NCI-H69 (cell line): ENCODE results near the gene MARCHF7.
A peak's percentile ranks its signal among the peaks of the same experiment; 100 is the strongest.
"Not testable (repeated sequence)": the region's sequence is repeated elsewhere in the genome, so short reads cannot be mapped to it uniquely, and the experiment has no call there.

Experiments
- DNase-seq: peaks from one replicate; lab custom pipeline; 2025; lab: John Stamatoyannopoulos, UW

Gene MARCHF7

DNA sequence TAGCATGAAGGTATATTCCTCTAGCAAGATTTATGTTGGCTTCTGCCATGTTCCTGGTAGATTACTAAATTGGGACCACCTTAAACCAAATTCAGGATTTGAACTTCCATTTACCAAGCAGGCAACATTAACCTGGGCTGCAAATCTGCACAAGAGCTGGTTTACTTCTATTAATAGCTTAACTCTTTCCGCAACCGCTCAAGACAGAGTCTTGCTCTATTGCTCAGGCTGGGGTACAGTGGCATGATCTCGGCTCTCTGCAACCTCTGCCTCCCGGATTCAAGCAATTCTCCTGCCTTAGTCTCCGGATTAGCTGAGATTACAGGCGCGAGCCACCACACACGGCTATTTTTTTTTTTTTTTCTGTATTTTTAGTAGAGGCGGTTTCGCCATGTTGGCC lies 8.4 kb downstream of the MARCHF7 start:
- no peak for DNase-seq

DNA sequence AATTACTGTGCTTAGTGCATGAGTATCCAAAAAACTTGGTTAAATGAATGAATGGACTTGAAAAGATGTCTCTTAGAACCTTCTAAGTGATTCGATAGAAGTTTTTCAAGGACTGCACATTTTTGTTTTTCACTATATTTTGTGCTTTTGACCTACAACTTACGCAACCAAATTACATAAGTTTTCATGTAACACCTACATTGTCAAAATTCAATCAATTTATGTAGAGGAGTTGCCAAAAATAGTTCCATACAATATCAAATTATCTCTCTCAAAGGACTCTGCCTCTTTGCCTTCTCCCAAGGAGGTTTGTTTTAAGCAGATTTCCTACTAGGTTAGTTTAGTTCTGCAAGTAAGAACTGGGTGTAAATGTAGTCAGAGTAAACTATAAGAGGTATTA lies 10.3 kb downstream of the MARCHF7 start:
- DNase-seq = no peak

DNA sequence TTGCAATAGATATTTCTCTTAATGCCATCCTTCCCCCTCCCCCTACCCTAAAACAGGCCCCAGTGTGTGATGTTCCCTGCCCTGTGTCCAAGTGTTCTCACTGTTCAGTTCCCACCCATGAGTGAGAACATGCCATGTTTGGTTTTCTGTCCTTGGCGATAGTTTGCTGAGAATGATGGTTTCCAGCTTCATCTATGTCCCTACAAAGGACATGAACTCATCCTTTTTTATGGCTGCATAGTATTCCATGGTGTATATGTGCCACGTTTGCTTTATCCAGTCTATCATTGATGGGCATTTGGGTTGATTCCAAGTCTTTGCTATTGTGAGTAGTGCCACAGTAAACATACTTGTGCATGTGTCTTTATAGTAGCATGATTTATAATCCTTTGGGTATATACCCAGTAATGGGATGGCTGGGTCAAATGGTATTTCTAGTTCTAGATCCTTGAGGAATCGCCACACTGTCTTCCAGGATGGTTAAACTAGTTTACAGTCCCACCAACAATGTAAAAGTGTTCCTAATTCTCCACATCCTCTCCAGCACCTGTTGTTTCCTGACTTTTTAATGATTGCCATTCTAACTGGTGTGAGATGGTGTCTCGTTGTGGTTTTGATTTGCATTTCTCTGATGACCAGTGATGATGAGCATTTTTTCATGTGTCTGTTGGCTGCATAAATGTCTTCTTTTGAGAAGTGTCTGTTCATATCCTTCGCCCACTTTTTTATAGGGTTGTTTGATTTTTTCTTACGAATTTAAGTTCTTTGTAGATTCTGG lies 12.7 kb downstream of the MARCHF7 start:
- DNase-seq = not testable (repeated sequence)

DNA sequence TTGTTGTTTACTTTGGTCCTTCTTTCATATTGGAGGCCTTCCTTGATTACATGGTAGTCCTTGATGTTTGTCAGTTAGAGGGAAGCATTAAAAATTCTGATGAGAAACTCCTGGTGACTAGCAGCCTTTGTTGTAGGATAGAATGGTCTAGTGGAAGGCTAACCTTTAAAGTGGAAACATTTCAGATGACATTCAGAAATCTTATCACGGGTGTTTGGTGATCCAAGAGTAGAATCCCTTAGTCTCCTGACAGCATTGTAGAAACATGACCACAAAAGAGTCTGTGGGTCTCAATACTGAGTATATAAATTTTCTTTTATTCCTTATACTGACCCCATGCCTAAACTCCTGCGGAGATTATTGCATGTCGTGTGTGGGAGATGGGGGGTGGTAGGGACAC lies 13.4 kb downstream of the MARCHF7 start:
- DNase-seq = no peak

DNA sequence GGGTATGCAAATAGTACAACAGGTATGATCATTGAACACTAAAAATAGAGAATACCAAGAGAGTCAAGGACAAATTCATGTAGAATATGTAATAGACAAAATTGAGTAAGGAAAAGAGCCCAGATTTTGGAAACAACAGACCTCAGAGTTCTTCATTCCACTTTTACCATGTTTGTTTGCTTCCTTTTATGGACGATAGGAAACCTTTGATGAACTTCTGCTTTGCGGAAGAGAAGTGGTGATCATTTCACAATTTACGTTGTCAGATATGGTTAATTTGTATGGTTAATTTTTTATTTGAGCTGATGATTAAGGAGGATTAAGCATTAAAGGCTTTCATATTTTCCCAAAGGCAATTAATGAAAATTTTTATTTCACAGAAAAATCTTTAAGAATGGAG lies 16.3 kb downstream of the MARCHF7 start:
- no peak for DNase-seq

DNA sequence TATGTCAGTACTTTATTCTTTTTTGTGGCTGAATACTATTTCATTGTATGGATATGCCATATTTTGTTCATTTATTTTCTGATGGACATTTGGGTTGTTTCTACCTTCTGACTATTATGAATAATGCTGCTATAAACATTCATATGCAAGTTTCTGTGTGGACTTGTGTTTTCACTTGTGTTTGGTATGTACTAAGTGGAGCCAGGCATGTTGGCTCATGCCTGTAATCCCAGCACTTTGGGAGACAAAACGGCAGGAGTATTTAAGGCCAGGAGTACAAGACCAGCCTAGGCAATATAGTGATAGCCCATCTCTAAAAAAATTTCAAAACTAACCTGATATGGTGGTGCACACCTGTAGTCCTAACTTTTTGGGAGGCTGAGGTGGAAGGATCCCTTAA lies 23.3 kb downstream of the MARCHF7 start:
- no peak for DNase-seq

DNA sequence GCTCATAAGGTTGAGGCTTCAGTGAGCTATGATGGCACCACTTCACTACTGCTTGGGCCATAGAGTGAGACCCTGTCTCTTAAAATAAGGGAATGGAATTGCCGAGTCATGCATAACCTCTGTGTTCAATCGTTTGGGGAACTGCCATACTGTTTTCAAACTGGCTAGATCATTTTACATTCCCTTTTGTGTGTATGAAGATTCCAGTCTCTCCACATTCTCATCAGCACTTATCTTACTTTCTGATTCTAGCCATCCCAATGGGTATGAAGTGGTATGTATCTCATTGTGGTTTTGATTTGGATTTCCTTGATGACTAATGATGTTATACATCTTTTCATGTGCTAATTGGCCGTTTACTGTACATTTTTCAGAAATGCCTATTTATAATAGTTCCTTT lies 23.7 kb downstream of the MARCHF7 start:
- no peak for DNase-seq

DNA sequence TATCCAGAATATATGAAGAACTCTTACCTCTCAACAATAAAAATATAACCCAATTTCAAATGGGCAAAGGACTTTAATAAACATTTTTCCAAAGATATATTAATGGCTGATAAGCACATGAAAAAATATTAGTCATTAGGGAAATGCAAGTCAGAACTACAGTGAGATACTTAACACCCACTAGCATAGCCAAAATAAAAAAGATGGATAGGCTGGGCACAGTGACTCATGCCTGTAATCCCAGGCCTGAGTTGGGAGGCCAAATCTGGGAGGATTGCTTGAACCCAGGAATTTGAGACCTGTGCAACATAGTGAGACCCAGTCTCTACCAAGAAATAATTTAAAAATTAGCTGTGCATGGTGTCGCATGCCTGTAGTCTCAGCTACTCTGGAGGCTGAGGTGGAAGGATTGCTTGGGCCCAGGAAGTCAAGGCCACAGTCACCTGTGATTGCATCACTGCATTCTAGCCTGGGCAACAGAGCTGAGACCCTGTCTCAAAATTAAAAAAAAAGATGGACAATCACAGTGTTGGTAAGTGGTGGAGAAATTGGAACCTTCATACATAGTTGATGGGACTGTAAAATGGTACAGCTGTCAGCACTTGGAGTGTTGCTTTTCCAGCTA lies 25.1 kb downstream of the MARCHF7 start:
- no peak for DNase-seq

DNA sequence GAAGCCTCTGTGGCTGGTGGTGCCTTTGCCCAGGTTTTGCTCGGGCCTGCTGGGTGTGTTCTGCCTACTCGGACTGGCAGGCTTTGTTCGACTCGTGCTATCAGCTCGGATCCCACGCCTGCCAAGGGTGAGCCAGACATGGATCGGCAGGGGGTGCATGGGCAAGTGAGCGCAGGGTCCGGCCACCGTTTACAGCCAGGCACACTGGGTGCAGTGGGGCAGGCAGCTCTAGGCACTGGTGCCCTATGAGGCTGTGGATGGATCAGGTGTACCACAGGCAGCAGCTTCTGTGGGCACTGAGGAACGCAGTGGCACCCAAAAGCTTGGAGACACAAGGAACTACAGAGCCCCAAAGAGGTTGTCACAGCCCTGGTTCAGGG lies 25.6 kb downstream of the MARCHF7 start:
- DNase-seq = no peak

DNA sequence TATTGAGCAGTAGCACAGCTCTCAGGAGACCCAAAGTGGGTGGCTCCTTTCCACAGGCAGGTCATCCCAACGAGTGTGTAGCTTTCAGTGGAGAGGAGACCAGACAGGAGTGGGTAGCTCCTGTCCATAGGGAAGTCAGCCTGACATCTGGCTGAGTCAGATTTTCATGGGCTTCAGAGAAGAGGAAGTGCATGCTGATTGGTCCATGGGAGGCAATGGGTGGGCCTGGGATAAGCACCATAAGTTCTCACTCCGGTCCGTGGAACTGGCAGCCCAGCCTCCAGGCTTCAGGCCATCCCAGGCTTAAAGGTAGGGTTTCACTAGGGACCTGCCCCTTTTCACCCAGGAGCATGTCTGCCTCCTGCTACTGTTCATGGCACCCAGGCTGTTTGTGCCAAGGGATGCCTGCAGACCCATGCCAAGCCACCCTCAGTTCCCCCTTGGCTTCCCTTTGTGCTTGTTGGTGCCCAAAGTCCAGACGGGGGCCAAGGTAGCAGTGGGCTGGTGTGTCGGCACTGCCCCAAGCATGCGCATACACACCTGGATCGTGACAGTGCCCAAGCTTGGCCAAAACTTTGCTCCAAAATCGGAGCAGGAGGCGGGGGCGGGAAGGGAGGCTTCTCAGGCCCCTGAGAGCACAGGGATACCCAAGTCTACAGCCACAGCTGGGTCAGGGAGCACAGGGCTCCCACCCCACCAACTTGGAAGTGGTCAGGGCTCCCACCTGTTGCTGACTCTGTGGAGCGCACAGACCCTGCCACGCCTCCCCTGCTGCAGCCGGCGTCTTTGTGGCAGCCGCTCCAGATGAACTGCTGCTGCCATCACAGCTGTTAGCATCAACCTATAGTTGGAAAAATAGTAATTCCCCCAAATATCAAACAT lies 26.4 kb downstream of the MARCHF7 start:
- no peak for DNase-seq

DNA sequence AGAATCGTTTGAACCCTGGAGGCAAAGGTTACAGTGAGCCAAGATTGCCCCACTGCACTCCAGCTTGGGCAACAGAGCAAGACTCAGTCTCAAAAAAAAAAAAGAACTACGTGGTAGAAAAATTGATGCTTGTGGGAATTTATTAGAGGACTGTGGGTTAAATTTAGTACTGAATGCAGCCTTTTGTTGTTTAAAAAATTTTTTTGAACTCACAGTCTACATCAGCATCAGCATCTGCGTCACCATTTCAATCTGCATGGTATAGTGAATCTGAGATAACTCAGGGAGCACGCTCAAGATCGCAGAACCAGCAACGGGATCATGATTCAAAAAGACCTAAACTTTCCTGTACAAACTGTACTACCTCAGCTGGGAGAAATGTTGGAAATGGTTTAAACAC lies 30.5 kb downstream of the MARCHF7 start:
- DNase-seq = no peak

DNA sequence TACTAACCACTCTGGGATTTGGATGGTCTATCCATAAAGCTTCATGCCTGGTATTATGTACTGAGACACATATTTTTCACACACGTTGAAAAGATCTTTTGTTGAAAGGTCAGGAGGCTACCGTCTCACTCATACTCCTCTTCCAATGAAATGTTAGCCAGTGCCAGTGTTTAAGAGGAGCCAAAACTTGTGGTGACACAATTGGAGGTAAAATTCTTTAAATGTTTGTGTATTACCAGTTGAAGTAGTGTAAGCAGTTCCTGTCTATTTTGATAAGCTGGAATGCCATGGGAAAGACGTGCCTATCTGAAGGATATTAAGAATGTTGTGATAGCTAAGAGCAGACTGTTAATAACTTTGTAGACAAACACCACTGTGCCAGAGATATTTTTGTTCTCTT lies 32.1 kb downstream of the MARCHF7 start:
- no peak for DNase-seq

DNA sequence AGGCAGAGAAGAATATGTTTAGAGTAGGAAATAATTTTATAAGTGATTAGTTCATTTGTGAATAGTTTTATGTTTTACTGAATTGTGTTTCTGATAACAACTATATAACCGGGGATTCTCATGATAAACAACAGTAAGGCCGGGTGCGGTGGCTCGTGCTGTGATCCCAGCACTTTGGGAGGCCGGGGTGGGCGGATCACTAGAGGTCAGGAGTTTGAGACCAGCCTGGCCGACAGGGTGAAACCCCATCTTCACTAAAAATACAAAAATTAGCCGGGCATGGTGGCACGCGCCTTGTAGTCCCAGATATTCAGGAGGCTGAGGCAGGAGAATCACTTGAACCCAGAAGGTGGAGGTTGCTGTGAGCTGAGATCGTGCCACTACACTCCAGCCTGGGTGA lies 32.9 kb downstream of the MARCHF7 start:
- DNase-seq = not testable (repeated sequence)

DNA sequence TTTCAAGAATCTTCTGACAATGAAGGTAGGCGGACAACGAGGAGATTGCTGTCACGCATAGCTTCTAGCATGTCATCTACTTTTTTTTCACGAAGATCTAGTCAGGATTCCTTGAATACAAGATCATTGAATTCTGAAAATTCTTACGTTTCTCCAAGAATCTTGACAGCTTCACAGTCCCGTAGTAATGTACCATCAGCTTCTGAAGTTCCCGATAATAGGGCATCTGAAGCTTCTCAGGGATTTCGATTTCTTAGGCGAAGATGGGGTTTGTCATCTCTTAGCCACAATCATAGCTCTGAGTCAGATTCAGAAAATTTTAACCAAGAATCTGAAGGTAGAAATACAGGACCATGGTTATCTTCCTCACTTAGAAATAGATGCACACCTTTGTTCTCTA lies 35.8 kb downstream of the MARCHF7 start:
- no peak for DNase-seq

DNA sequence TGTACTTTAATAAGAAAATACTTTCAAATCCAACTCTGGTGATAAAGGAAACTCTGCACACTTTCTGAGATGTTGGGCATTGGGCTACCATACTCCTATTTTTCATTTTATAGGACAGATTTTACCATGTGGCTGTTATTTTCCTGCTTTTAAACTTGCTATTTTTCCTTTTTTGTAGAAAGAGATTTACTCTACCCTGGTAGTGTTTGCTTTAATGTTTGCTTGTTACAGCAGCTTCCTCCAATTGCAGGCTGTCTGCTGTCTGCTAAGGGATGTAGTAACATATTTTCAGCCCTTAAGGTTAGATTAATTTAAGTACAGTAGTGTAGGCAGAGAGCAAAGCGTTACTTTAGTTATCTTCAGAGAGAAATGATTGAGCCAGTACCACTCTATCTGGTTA lies 38.6 kb downstream of the MARCHF7 start:
- no peak for DNase-seq

DNA sequence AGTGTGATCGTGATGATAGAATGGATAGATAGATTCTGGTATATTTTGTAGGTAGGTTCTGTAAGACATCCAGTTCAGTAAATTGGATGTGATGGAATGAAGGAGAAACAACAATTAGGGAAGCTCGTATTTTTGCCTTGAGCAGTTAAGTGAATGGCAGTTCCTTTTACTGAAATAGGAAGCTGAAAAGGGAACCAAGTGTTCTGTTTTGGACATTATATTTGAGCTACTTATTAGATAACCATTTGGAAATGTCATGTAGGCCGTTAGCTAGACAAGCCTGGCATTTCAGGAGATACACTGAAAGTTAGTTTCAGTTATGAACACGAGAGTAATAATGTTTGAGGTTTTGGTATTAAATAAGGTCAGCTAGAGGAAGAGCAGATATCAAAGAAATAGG lies 41.5 kb downstream of the MARCHF7 start:
- DNase-seq = no peak

DNA sequence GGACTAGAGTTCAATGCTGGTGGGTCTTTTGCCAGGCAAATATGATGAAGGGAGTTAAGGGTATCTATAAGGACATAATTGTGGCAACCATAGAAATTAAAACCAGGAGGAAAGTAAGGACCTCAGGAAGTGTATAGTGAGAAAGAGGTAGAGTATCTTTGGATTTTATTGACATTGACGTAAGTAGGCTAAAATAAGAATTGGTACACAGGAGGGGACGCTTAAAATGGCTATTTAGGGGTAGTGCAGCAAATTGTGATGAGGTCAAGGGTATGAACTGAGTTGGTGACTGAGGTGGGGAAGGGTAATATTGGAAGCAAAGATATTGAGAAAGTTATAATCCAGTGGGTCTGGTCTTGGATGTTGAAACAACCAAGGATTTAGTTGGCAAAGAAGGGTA lies 42.7 kb downstream of the MARCHF7 start:
- no peak for DNase-seq

DNA sequence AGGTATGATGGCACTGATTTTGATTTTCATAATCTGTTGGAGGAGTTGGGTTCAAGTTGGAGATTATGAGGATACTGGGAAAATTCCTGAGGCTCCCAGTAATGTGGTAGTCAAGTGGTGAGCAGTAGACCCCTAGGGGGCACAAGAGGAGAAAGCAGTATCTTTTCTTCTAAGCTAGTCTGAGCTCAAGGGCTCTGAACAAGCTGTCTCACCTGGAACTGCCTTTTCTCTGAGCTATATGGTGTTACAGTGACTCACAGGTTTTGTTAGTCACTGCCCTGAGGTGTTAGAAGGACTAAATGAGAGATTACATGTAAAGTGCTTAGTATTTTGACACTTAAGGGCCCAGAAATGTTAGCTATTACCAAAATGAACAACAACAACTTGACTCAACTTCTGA lies 43.5 kb downstream of the MARCHF7 start:
- peak; percentile 46 for DNase-seq

DNA sequence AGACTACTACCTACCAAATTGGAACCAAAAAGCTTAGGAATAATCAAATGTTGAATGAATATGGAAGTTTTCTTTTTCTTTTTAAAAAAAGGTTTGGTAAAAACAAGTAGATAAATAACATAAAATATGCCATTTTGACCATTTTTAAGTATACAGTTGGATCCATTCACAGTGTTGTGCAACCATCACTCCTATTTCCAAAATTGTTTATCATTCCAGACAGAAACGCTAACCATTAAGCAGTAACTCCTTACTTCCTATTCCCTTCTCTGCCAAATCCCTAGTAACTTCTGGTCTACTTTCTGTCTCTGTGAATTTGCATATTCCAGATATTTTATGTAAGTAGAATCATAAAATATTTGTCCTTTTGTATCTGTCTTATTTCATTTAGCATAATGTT lies 45.9 kb downstream of the MARCHF7 start:
- DNase-seq = no peak

DNA sequence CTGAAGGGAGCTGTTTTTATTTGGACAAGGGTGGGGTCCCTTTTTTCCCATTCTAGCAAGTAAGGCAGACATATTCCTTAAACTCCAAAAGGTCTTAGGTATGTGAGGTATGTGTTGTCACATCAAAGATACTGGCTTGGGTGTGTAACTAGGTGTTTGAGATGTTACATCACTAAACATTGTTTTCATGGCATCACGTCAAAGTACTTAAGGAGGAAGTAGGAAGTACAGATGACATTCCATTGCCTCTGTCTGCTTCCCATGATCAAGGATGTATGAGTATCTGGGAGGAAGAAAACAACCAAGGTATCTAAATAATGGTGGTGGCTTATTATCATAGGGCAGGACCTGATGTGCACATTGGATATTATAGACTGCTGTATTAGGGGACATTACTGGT lies 46.4 kb downstream of the MARCHF7 start:
- DNase-seq = no peak

DNA sequence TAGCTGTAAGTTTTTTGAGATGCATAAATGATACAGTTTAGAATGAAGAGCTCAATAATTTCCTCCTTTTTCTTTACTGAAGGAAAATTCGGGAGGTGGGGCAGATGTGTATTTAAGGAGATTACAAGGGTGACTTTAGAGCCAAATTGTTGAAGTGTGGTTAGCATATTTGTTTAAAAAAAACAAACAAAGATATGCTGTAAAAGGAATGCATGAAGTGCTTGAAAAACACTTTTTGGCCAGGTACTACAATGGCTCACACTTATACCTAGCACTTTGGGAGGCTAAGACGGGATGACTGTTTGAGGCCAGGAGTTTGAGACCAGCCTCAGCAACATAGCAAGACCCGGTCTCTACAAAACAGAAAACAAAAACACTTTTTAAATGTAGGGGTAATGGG lies 47.3 kb downstream of the MARCHF7 start:
- DNase-seq = no peak

DNA sequence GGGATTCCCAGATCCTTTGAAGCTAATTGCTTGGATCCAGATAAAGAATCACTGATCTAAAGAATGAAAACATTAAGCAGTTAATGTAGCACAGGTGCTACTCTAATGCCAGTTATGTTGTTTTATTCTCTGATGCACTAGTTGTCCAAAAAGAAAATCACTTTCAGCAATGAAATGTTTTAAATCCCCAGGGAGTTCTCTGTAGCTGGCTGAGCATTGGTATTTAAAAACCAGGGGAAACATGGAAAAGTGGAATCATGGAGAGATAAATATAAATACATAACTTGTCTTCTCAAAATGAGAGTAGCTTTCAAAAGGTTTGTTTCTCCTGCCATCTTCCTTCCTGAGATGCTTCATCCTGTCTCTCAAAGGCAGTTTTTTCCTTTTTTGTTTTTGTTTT lies 48.0 kb downstream of the MARCHF7 start:
- no peak for DNase-seq

DNA sequence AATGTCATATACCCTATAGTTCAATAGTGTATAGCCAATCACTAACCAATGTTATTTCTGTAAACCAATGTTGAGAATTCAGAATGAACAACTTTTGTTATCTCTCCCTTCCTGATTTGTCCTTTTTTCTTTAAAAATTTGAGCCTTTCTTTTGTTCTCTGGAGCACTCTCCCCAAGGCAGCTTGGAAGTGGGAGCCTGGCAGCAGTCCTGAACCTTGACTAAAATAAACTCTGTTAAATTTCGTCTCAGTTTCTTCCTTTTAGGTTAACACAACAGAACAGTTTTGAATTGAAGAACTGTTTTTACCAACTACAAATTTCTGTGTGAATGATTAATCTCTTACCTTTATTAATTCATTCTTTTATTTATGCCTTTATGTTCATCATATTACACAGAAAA lies 49.8 kb downstream of the MARCHF7 start:
- DNase-seq = no peak
